Measurements from ENCODE around the gene MRPL12. TPM values are rescaled to one million over a fixed set of nuclear protein-coding genes. Genes with fewer than 3 reads are reported as not detected.

Gene MRPL12
- total and polyA plus RNA-seq, 2 of the 13 experiments (the other 11 are each of a cell fraction or from before 2014, with no cell fraction given) = 39.1 to 94.1 TPM

- TF ChIP-seq HMGXB4 (CRISPR knock-in tag; IDR thresholded peaks at IDR 0.05; ENCODE audit: borderline replicate concordance in 1 of 2, low read depth in 1 of 2) (peak; percentile 84 to 86), THRA (CRISPR knock-in tag; IDR thresholded peaks at IDR 0.05; ENCODE audit: borderline replicate concordance) (peak; percentile 64; the same call in 1 of the 2 replicates), CENPBD1 (CRISPR knock-in tag; IDR thresholded peaks at IDR 0.05; ENCODE audit: borderline replicate concordance, low read depth) (no peak), ZBTB4 (CRISPR knock-in tag; IDR thresholded peaks at IDR 0.05; ENCODE audit: borderline replicate concordance) (no peak), MIER2 (CRISPR knock-in tag; IDR thresholded peaks at IDR 0.05) (no peak), NR3C1 (CRISPR knock-in tag; IDR thresholded peaks at IDR 0.05) (no peak), MTA1 (CRISPR knock-in tag; IDR thresholded peaks at IDR 0.05; ENCODE audit: borderline replicate concordance) (no peak; the same call in 1 of the 2 replicates), ZNF362 (CRISPR knock-in tag; IDR thresholded peaks at IDR 0.05; ENCODE audit: borderline replicate concordance) (no peak), BORCS8-MEF2B (CRISPR knock-in tag; IDR thresholded peaks at IDR 0.05) (no peak), ARID4A (CRISPR knock-in tag; IDR thresholded peaks at IDR 0.05; ENCODE audit: borderline replicate concordance) (peak; percentile 97), ZNF570 (CRISPR knock-in tag; IDR thresholded peaks at IDR 0.05; ENCODE audit: borderline replicate concordance) (no peak), PBX2 (CRISPR knock-in tag; IDR thresholded peaks at IDR 0.05) (no peak)
Observed at GRCh38 chr17:81683584-81684441, 19.4 kb upstream of the MRPL12 start, which contains the start of the genes ARL16 and HGS (continued).

All from HepG2 (cell line).